Activated CD8-positive, alpha-beta T cell treated with anti-CD3 and anti-CD28 coated beads for 36 hours (primary cell): Measurements from ENCODE around the gene SP5. TPM values are rescaled to one million over a fixed set of nuclear protein-coding genes. Genes with fewer than 3 reads are reported as not detected.
A peak's percentile ranks its signal among the peaks of the same experiment; 100 is the strongest.

ENCODE experiments used
- ATAC-seq: fragments of 200-7000 bp; cut with Tn5 transposase; one replicate; pipeline ENCODE4 v1.10.0; 2021; ENCODE audit warnings: mild to moderate bottlenecking, moderate library complexity
- CTCF ChIA-PET: fragments of 350-600 bp; sonication (Branson Sonifier 250); formaldehyde crosslinking; loops from one replicate; lab custom pipeline; 2021; ENCODE audit warnings: antibody characterized with exemption; lab: Charles Lee
- POLR2A ChIA-PET: fragments of 350-600 bp; sonication (Branson Sonifier 250); formaldehyde crosslinking; loops from one replicate; lab custom pipeline; 2021; ENCODE audit warnings: antibody characterized with exemption; lab: Charles Lee
- DNase-seq: peaks from one replicate; pipeline ENCODE4 v3.0.0-alpha.2; 2020
- H3K27ac Mint-ChIP-seq: one replicate; pipeline ENCODE4 v1.8.0; 2021; ENCODE audit warnings: mild to moderate bottlenecking, mixed read lengths
- H3K27me3 Mint-ChIP-seq: one replicate; pipeline ENCODE4 v1.8.0; 2021; ENCODE audit warnings: mixed read lengths
- H3K36me3 Mint-ChIP-seq: one replicate; pipeline ENCODE4 v1.8.0; 2021; ENCODE audit warnings: low read depth, mixed read lengths
- H3K4me1 Mint-ChIP-seq: one replicate; pipeline ENCODE4 v1.8.0; 2021; ENCODE audit warnings: low read depth, mixed read lengths
- H3K4me3 Mint-ChIP-seq: one replicate; pipeline ENCODE4 v1.8.0; 2021; ENCODE audit warnings: mild to moderate bottlenecking, moderate library complexity, mixed read lengths
- H3K9me3 Mint-ChIP-seq: one replicate; pipeline ENCODE4 v1.8.0; 2021; ENCODE audit warnings: mixed read lengths
- intact Hi-C: fragments of 100-400 bp; cut with micrococcal nuclease; formaldehyde crosslinking; loops from one replicate; pipeline ENCODE4 v1.10.0; 2022
- total RNA-seq, 2 experiments: library from RNA; stranded (reverse); gene quantifications; one replicate each; pipeline ENCODE4 v1.2.3, GENCODE V29; 2021
- TF ChIP-seq, protein P1 (sequence below): fragments of 200-600 bp; IDR thresholded peaks from one replicate; pipeline ENCODE4 v1.8.0; 2022; ENCODE audit warnings: antibody characterized with exemption, mild to moderate bottlenecking

Gene SP5
- total RNA-seq, 2 experiments from 2014 or later: not detected

DNA sequence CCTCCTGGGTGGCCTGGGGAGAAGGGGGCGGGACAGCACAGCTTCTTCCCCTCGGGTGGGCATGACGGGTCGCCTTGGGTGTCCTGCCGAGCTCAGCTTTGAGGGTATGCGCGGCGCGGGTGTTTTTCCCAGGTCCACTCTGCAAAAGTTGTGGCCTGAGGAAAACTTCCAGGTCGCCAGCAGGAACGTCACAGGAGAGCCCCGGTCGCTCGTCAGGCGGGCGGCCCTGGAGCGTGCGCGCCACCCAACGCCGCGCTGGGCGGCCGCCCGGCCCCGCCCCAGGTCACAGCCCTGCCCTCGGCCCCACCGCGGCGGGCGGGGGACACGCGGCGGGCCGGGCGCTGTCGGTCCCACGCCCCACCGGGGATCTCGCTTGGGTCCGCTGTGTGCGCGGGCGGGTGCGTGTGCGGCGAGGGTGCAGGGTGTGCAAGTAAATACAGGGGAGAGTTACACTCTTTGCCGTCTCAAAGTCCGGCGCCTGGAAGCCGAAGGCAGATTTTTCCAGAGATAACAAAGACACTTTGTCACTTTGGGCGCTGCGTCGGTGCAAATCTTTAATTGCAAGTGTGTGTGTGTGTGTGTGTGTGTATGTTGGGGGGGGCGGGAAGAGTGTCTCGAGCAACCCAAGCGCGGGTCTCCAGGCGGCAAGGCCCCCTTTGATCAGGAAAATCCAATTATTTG lies 616 bp upstream of the SP5 start:
- POLR2A ChIA-PET: no interaction called here
- peaks cover 75% of the 10 kb centered on the region for H3K27me3 Mint-ChIP-seq
- DNase-seq: peak; percentile 13
- intact Hi-C loops: loop anchor here (5.0 kb wide), 1 partner anchor 58 kb away; the partner anchor contains the start of gene ERICH2
- peak; percentile 57 for ATAC-seq
- TF ChIP-seq, protein P1, sequence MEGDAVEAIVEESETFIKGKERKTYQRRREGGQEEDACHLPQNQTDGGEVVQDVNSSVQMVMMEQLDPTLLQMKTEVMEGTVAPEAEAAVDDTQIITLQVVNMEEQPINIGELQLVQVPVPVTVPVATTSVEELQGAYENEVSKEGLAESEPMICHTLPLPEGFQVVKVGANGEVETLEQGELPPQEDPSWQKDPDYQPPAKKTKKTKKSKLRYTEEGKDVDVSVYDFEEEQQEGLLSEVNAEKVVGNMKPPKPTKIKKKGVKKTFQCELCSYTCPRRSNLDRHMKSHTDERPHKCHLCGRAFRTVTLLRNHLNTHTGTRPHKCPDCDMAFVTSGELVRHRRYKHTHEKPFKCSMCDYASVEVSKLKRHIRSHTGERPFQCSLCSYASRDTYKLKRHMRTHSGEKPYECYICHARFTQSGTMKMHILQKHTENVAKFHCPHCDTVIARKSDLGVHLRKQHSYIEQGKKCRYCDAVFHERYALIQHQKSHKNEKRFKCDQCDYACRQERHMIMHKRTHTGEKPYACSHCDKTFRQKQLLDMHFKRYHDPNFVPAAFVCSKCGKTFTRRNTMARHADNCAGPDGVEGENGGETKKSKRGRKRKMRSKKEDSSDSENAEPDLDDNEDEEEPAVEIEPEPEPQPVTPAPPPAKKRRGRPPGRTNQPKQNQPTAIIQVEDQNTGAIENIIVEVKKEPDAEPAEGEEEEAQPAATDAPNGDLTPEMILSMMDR: no peak
- CTCF ChIA-PET: interaction anchor here (1.0 to 3.7 kb wide), 3 partner anchors 100 to 305 kb away, joined by 4 to 13 read pairs (median 6); partner anchors contain the start of gene GAD1
- H3K27ac Mint-ChIP-seq: no peak overlapping the region
- H3K36me3 Mint-ChIP-seq: no peaks in the 10 kb centered on the region
- peak overlapping the region; percentile 72 for H3K4me3 Mint-ChIP-seq
- H3K9me3 Mint-ChIP-seq: no peaks in the 10 kb centered on the region
- H3K4me1 Mint-ChIP-seq: peaks cover 36% of the 10 kb centered on the region

DNA sequence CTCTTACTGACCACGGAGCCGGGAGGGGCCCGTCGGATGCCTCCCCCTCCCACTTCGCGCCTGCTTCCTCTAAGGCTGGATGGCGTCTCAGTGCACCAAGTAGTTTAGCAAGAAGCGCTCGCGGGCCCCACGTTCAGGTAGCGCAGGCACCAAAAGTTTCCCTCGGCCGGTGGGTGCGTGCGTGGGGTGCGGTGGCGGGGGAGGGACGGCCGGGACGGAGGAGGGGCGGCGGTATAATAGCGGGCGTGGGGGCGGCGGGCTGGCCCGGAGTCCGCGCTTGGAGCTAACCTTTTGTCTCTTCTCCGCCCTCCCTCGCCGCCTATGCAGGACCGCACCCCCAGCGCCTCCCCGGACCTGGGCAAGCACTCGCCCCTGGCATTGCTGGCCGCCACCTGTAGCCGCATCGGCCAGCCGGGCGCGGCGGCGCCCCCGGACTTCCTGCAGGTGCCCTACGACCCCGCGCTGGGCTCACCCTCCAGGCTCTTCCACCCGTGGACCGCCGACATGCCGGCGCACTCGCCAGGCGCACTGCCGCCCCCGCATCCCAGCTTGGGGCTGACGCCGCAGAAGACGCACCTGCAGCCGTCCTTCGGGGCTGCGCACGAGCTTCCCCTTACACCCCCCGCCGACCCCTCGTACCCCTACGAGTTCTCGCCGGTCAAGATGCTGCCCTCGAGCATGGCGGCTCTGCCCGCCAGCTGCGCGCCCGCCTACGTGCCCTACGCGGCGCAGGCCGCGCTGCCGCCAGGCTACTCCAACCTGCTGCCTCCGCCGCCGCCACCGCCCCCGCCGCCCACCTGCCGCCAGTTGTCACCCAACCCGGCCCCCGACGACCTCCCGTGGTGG lies 1.0 kb downstream of the SP5 start:
- Mint-ChIP-seq H3K27me3 (peaks cover 66% of the 10 kb centered on the region), H3K36me3 (no peaks in the 10 kb centered on the region), H3K9me3 (no peaks in the 10 kb centered on the region), H3K4me3 (peak overlapping the region; percentile 72), H3K4me1 (peaks cover 33% of the 10 kb centered on the region), H3K27ac (no peak overlapping the region)
- TF ChIP-seq, protein P1: no peak
- POLR2A ChIA-PET: no interaction called here
- intact Hi-C loops: no loop called here
- CTCF ChIA-PET: interaction anchor here (0.7 to 3.1 kb wide), 7 partner anchors 10 to 383 kb away, joined by 3 to 22 read pairs (median 3); partner anchors contain the start of gene GAD1
- DNase-seq (peak; percentile 16), ATAC-seq (no peak)

DNA sequence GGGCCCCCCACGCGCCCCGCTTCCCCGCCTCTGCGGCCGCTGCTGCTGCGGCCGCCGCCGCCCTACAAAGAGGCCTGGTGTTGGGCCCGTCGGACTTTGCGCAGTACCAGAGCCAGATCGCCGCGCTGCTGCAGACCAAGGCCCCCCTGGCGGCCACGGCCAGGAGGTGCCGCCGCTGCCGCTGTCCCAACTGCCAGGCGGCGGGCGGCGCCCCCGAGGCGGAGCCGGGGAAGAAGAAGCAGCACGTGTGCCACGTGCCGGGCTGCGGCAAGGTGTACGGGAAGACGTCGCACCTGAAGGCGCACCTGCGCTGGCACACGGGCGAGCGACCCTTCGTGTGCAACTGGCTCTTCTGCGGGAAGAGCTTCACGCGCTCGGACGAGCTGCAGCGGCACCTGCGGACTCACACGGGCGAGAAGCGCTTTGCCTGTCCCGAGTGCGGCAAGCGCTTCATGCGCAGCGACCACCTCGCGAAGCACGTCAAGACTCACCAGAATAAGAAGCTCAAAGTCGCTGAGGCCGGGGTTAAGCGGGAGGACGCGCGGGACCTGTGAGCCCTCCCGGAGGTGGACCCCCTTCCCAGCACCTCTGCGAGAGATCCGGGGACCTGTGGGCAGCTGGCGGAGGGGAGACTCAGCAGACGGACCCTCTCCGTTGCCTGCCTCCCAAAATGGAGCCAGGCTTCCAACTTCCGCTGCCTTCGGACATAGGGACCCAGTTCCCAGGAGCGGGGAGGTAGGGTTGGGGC lies 1.9 kb downstream of the SP5 start:
- POLR2A ChIA-PET: interaction anchor here (0.9 kb wide), 1 partner anchor 10 kb away, joined by 3 read pairs; no protein-coding TSS in a partner anchor
- CTCF ChIA-PET: interaction anchor here (1.2 to 3.1 kb wide), 4 partner anchors 95 to 308 kb away, joined by 3 to 22 read pairs (median 4); no protein-coding TSS in a partner anchor
- Mint-ChIP-seq H3K27me3 (peaks cover 65% of the 10 kb centered on the region), H3K9me3 (no peaks in the 10 kb centered on the region), H3K4me1 (peaks cover 29% of the 10 kb centered on the region), H3K27ac (no peak overlapping the region), H3K4me3 (peak overlapping the region; percentile 24), H3K36me3 (no peaks in the 10 kb centered on the region)
- intact Hi-C loops: no loop called here
- TF ChIP-seq, protein P1: peak; percentile 82
- peak; percentile 49 for DNase-seq
- ATAC-seq: peak; percentile 57

DNA sequence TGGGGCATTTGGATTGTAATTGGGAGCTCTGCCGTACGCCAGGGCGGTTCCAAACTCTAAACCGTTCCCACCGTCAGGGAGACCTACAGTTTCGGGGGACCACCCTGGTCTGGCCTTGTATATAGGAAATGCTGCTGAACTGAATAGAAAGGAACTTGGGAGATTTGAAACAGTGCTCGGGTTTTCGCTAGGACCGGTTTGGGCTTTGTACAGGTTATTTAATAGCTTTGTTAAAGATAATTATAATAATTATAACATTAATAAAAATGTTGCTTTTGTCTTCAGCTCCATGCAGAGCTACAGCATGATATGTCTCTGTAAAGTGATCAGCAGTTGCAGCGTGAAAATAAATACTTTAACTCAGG lies 2.4 kb downstream of the SP5 start:
- TF ChIP-seq, protein P1: no peak
- DNase-seq (no peak), ATAC-seq (no peak)
- H3K27ac Mint-ChIP-seq: no peak overlapping the region
- POLR2A ChIA-PET: interaction anchor here (0.9 kb wide), 1 partner anchor 9 kb away, joined by 3 read pairs; no protein-coding TSS in a partner anchor
- intact Hi-C loops: no loop called here
- H3K27me3 Mint-ChIP-seq: peaks cover 62% of the 10 kb centered on the region
- H3K36me3 Mint-ChIP-seq: no peaks in the 10 kb centered on the region
- CTCF ChIA-PET: interaction anchor here (1.3 to 3.1 kb wide), 2 partner anchors 95 to 308 kb away, joined by 3 to 22 read pairs; no protein-coding TSS in a partner anchor
- no peak overlapping the region for H3K4me3 Mint-ChIP-seq
- no peaks in the 10 kb centered on the region for H3K9me3 Mint-ChIP-seq
- peaks cover 24% of the 10 kb centered on the region for H3K4me1 Mint-ChIP-seq
